Endothelial cell of umbilical vein (primary cell): ENCODE results near the gene RAB3B. TPM values are rescaled to one million over a fixed set of nuclear protein-coding genes. Genes with fewer than 3 reads are reported as not detected.

Experiments
- BruUV-seq: library from RNA; stranded (reverse); fragments of 400-500 nt; replicated peaks from 2 replicates; lab custom pipeline; 2021; lab: Mats Ljungman, UMichigan
- CTCF ChIA-PET: fragments of 300-600, 350-600 bp; sonication (Branson Sonifier 250); formaldehyde crosslinking; loops from one replicate; lab custom pipeline; 2021; ENCODE audit warnings: antibody characterized with exemption, inconsistent platforms; lab: Charles Lee
- POLR2A ChIA-PET: fragments of 300-600, 350-600 bp; sonication (Branson Sonifier 250); formaldehyde crosslinking; loops from one replicate; lab custom pipeline; 2021; ENCODE audit warnings: antibody characterized with exemption, inconsistent platforms; lab: Charles Lee
- DNase-seq: peaks from one replicate; pipeline ENCODE4 v3.0.0-alpha.2; 2011; ENCODE audit warnings: low read depth, low spot score
- FAIRE-seq: peaks from 2 replicates; lab custom pipeline; 2011; peaks lifted over from hg19 to GRCh38; lab: Jason Lieb, UNC
- H2AFZ ChIP-seq: 2 replicates; pipeline ENCODE4 v1.6.0; 2012; ENCODE audit warnings: low read depth, low read length, control low read depth, inconsistent platforms
- H3K27ac ChIP-seq: 2 replicates; pipeline ENCODE4 v1.5.1; 2011; ENCODE audit warnings: low read depth, mild to moderate bottlenecking, control low read depth, low read length, moderate library complexity; ENCODE audit not compliant: insufficient read depth
- H3K27me3 ChIP-seq, 2 experiments: 2 replicates each; pipeline versions ENCODE4 v1.6.0 to v1.6.1; 2011; ENCODE audit warnings: low read length in 2 of 2, mixed read lengths in 1 of 2; ENCODE audit not compliant: control insufficient read depth in 2 of 2, insufficient read depth in 2 of 2
- H3K36me3 ChIP-seq, 2 experiments: 2 replicates in 1 of 2; 3 replicates in 1 of 2; pipeline ENCODE4 v1.5.1; 2011; ENCODE audit warnings: low read length in 2 of 2, mild to moderate bottlenecking in 1 of 2, moderate library complexity in 1 of 2; ENCODE audit not compliant: control insufficient read depth in 2 of 2, insufficient read depth in 2 of 2; ENCODE audit errors: extremely low read depth in 1 of 2
- H3K4me1 ChIP-seq: 3 replicates; pipeline ENCODE4 v1.5.1; 2011; ENCODE audit warnings: mild to moderate bottlenecking, low read length; ENCODE audit not compliant: control insufficient read depth, insufficient read depth; ENCODE audit errors: extremely low read depth
- H3K4me2 ChIP-seq: 2 replicates; pipeline ENCODE4 v1.6.1; 2011; ENCODE audit warnings: low read length, control low read depth, mixed read lengths; ENCODE audit not compliant: insufficient read depth
- H3K4me3 ChIP-seq, 3 experiments: fragments of 200-600 bp in 1 of 3; sonication (generic), shearing (Covaris generic) in 1 of 3; replicated peaks in 1 of 3; 2 replicates each; pipeline ENCODE4 v1.5.1; 2011 to 2016; ENCODE audit warnings: control low read depth in 3 of 3, low read length in 3 of 3, mild to moderate bottlenecking in 2 of 3, inconsistent platforms in 1 of 3, low read depth in 1 of 3, moderate library complexity in 1 of 3; ENCODE audit not compliant: insufficient read depth in 1 of 3
- H3K79me2 ChIP-seq: 2 replicates; pipeline ENCODE4 v1.6.0; 2012; ENCODE audit warnings: low read length, inconsistent platforms; ENCODE audit not compliant: control insufficient read depth, insufficient read depth
- H3K9ac ChIP-seq: replicated peaks from 2 replicates; pipeline ENCODE3; 2011; ENCODE audit warnings: low read length, control low read depth; ENCODE audit not compliant: insufficient read depth; ENCODE audit errors: extremely low read depth
- H3K9me1 ChIP-seq: replicated peaks from 3 replicates; pipeline ENCODE4 v1.6.0; 2011; ENCODE audit warnings: mild to moderate bottlenecking, low read length; ENCODE audit not compliant: control insufficient read depth, insufficient read depth; ENCODE audit errors: extremely low read depth
- H3K9me3 ChIP-seq: replicated peaks from 2 replicates; pipeline ENCODE4 v1.5.1; 2012; ENCODE audit warnings: low read length, inconsistent platforms; ENCODE audit not compliant: control insufficient read depth, insufficient read depth
- H4K20me1 ChIP-seq: replicated peaks from 2 replicates; pipeline ENCODE3; 2011; ENCODE audit warnings: mild to moderate bottlenecking, low read length; ENCODE audit not compliant: control insufficient read depth, insufficient read depth; ENCODE audit errors: extremely low read depth
- CTCF ChIP-seq, 2 donors: IDR thresholded peaks; 1 replicate in 1 of 2; 2 replicates in 1 of 2; pipeline ENCODE4 v1.5.1; 2011; ENCODE audit warnings: low read length in 2 of 2, mild to moderate bottlenecking in 2 of 2, moderate library complexity in 2 of 2, control low read depth in 1 of 2, inconsistent platforms in 1 of 2, low read depth in 1 of 2; ENCODE audit not compliant: insufficient read depth in 1 of 2; ENCODE audit errors: extremely low read depth in 1 of 2
- FOS ChIP-seq: IDR thresholded peaks from 2 replicates; pipeline ENCODE4 v1.6.1; 2011; ENCODE audit warnings: mild to moderate bottlenecking, low read length, moderate library complexity, borderline replicate concordance; ENCODE audit not compliant: insufficient read depth
- GATA2 ChIP-seq: IDR thresholded peaks from 2 replicates; pipeline ENCODE4 v1.7.0; 2011; ENCODE audit warnings: low read depth, mild to moderate bottlenecking, moderate library complexity, mixed read lengths, low read length; ENCODE audit not compliant: insufficient read length, insufficient read depth
- JUN ChIP-seq: IDR thresholded peaks from 2 replicates; pipeline ENCODE4 v1.6.1; 2011; ENCODE audit warnings: borderline replicate concordance, low read depth; ENCODE audit not compliant: insufficient read length, insufficient read depth
- MYC ChIP-seq: IDR thresholded peaks from one replicate; pipeline ENCODE4 v1.6.1; 2011; ENCODE audit warnings: mild to moderate bottlenecking, low read depth, low read length
- POLR2A ChIP-seq: IDR thresholded peaks from 2 replicates; pipeline ENCODE4 v1.6.1; 2012; ENCODE audit warnings: low read depth, mild to moderate bottlenecking, control low read depth, low read length
- POLR2AphosphoS5 ChIP-seq: IDR thresholded peaks from 2 replicates; pipeline ENCODE4 v1.6.1; 2012; ENCODE audit warnings: low read depth, mild to moderate bottlenecking, control low read depth, low read length, moderate library complexity; ENCODE audit not compliant: insufficient read depth
- dilution Hi-C: fragments of 300-500 bp; cut with MboI; formaldehyde crosslinking; loops from one replicate; pipeline ENCODE4 v1.15.0; 2019; ENCODE audit warnings: low sequenced_read_pairs; ENCODE audit not compliant: extremely low pct_ligation_motif_present
- intact Hi-C: fragments of 100-400 bp; cut with micrococcal nuclease; formaldehyde crosslinking; loops from one replicate; pipeline ENCODE4 v1.10.0; 2022
- polyA plus RNA-seq, 4 experiments: library from polyadenylated mRNA; depleted of rRNA in 3 of 4; stranded (reverse) in 3 of 4; unstranded in 1 of 4; fragments of >200 nt; gene quantifications; 2 replicates each; pipeline versions ENCODE4 v1.2.1 to v1.2.3, GENCODE V29; 2011 to 2012; ENCODE audit warnings: missing spikeins in 1 of 4
- total RNA-seq: library from RNA; stranded (reverse); gene quantifications from 2 replicates; pipeline ENCODE4 v1.2.3, GENCODE V29; 2021
- TF ChIP-seq, protein P1 (sequence below): IDR thresholded peaks from 2 replicates; pipeline ENCODE4 v1.6.1; 2011; ENCODE audit not compliant: insufficient read depth, insufficient read length

RAB3B gene
- total and polyA plus RNA-seq, 2 donors (not counting 3 experiments of a cell fraction or from before 2014, with no cell fraction given): 4.1 to 10.4 TPM

DNA sequence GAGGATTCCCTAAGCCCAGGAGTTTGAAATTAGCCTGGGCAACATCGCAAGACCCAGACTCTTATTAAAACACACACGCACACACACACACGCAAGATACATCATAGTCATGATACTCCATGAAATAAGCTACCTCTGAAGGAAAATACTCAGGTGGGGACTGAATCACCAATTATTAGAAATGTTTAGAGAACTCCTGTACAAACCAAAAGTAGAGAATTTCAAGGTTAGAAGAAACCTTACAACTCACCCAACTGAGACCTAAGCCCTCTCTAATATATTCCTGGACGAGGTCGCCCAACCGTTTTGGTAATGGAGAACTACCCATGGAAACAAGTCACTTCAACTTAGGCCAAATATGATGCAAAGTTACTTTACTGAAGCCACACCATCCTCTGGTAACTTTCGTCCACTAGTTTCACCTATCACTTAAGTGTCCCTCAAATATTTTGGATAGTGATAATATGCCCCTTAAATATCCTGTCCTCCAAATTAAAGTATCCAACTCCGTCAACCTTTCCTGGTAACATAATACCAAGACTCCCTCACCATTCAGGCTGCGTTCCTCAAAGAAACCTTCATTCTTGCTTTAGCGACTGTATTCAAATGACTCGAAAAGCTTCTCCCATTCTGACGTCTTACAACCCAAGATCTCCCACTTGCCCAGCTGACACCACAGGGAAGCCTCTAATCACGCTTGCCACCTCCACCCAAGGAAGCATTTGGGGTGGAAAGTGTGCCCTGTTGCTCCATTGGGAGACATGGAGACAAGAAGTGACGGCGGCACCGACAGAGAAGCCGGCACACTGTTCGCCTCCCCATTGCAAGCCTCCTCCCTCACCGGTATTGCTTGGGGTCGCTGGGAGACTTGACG is 112.8 kb downstream of the RAB3B start:
- no peaks in the 10 kb centered on the region for H3K27me3 ChIP-seq
- intact Hi-C loops: loop anchor here (1.0 to 5.0 kb wide), 2 partner anchors 20 to 490 kb away; partner anchors contain the start of gene CC2D1B
- peak overlapping the region; percentile 85 for H2AFZ ChIP-seq
- H3K9me3 ChIP-seq: no peaks in the 10 kb centered on the region
- TSS peak; percentile 27 for BruUV-seq
- H3K4me2 ChIP-seq: peak overlapping the region; percentile 81
- peak overlapping the region; percentile 96 for H3K9ac ChIP-seq
- FAIRE-seq: no peak
- ChIA-PET POLR2A (no interaction called here), CTCF (interaction anchor here (3.1 kb wide), 1 partner anchor 20 kb away, joined by 14 read pairs; no protein-coding TSS in a partner anchor)
- H3K79me2 ChIP-seq: peaks cover 53% of the 10 kb centered on the region
- dilution Hi-C loops: no loop called here
- H4K20me1 ChIP-seq: peaks cover 3% of the 10 kb centered on the region
- H3K4me1 ChIP-seq: peaks cover 24% of the 10 kb centered on the region
- peak overlapping the region; percentile 97 for H3K27ac ChIP-seq
- H3K4me3 ChIP-seq: peak overlapping the region; percentile 89 to 94 (median 94)
- TF ChIP-seq POLR2AphosphoS5 (no peak), POLR2A (no peak), MYC (no peak), FOS (no peak), CTCF (IDR thresholded peaks at IDR 0.05; ENCODE audit: extremely low read depth in 1 of 2, insufficient read depth in 1 of 2, low read depth in 1 of 2, low read length in 2 of 2) (no peak), GATA2 (no peak), JUN (no peak)
- TF ChIP-seq, protein P1, sequence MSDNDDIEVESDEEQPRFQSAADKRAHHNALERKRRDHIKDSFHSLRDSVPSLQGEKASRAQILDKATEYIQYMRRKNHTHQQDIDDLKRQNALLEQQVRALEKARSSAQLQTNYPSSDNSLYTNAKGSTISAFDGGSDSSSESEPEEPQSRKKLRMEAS: no peak
- no peaks in the 10 kb centered on the region for H3K9me1 ChIP-seq
- DNase-seq: peak; percentile 67
- no peaks in the 10 kb centered on the region for H3K36me3 ChIP-seq
